Measurements from ENCODE around the gene PTGES2. TPM values are rescaled to one million over a fixed set of nuclear protein-coding genes. Genes with fewer than 3 reads are reported as not detected.

PTGES2 gene
- total RNA-seq, 2 experiments from 2014 or later = 47.6 to 48.4 TPM

DNA sequence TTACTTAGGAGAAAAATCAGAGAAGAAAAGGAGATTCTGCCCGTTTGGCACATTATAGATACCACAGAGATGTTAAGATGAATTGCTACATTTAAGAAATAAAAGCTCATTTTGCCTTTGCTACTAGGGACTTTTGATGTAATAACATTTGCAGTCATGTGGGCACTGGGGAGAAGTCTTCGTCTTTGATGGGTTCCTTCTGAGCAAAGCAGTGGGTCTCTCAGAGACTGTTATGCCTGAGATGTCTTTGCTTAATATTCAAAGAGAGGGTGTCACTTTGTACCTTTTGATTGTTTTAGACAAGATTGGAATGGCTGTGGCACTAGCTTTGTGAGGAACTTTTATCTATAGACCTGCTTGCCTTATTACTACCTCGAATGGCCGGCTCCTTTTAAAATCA is 34.5 kb downstream of the PTGES2 start:
- H3K36me3 Mint-ChIP-seq (ENCODE audit: low read depth) = peaks cover 2% of the 10 kb centered on the region
- CTCF ChIA-PET = interaction anchor here (0.6 to 4.6 kb wide), 11 partner anchors 10 to 150 kb away, joined by 3 to 22 read pairs (median 4); no protein-coding TSS in a partner anchor
- no peak for DNase-seq
- H3K27ac Mint-ChIP-seq = peak overlapping the region; percentile 95
- intact Hi-C loops (cut with micrococcal nuclease) = loop anchor here (5.0 kb wide), 1 partner anchor 136 kb away; no protein-coding TSS in a partner anchor
- H3K4me3 Mint-ChIP-seq = no peak overlapping the region
- H3K27me3 Mint-ChIP-seq (ENCODE audit: low read depth) = no peaks in the 10 kb centered on the region
- peaks cover 81% of the 10 kb centered on the region for H3K4me1 Mint-ChIP-seq (ENCODE audit: low read depth)
- no peaks in the 10 kb centered on the region for H3K9me3 Mint-ChIP-seq

DNA sequence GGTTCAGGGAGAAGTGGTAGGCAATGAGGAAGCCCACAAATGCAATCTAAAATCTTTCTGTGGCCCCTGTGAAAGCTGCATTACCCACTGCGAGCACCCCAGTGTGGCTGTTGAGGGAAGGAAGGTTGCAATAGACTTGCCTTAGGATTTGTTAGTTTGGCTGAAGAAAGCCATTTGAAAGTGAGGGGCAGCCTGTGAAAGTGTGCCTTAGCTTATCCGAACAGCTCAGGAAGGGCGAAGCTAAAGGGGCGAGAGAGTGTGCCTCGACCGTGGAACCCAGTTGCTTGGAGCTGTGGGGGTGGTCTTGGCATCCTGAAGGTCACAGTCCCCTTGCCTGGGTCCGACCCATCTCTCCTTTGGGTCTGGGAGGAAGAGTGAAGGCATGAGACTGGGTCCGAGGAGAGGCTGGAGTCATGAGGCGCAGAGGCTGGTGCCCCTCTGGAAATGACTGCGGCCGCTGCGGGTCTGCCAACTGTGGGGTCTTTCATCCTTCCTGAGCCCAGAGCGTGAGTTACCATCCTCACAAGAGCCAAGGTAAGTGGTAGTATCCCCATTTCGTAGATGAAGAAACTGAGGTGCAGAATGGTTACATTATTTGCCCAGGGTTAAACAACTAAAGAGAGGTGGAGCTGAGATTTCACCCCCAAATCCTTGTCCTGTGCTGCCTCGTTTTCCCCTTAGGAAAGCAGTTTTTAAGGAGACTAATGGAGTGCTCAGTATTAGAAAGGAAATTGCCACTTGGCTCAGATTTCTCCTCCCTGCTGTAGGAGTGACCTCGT is 35.1 kb downstream of the PTGES2 start:
- H3K27ac Mint-ChIP-seq = peak overlapping the region; percentile 95
- H3K36me3 Mint-ChIP-seq (ENCODE audit: low read depth) = peaks cover 5% of the 10 kb centered on the region
- H3K27me3 Mint-ChIP-seq (ENCODE audit: low read depth) = no peaks in the 10 kb centered on the region
- H3K9me3 Mint-ChIP-seq = no peaks in the 10 kb centered on the region
- intact Hi-C loops (cut with micrococcal nuclease) = loop anchor here (5.0 kb wide), 1 partner anchor 135 kb away; no protein-coding TSS in a partner anchor
- H3K4me1 Mint-ChIP-seq (ENCODE audit: low read depth) = peaks cover 82% of the 10 kb centered on the region
- CTCF ChIA-PET = interaction anchor here (0.6 to 4.6 kb wide), 12 partner anchors 9 to 150 kb away, joined by 3 to 22 read pairs (median 4); no protein-coding TSS in a partner anchor
- H3K4me3 Mint-ChIP-seq = no peak overlapping the region
- no peak for DNase-seq

DNA sequence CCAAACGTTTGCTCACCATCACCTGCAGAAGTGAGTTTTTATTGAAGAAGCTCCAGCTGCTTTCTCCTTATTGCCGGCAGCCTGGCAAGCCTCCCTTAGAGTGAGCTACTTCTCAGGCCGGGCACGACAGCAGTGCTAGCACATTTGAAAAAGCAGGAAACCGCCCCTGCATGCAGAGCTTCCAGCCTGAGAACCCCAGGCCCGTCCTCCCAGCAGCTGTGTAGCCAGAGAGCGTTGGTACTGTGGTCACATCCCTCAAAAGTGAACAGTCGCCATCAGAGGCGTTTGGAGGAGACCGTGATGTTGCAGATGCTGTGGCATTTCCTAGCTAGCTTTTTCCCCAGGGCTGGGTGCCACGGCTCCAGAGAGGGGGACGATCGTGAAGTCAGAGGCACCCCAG is 36.0 kb downstream of the PTGES2 start:
- intact Hi-C loops (cut with micrococcal nuclease) = loop anchor here (5.0 kb wide), 1 partner anchor 134 kb away; no protein-coding TSS in a partner anchor
- peak overlapping the region; percentile 7 for H3K27ac Mint-ChIP-seq
- H3K27me3 Mint-ChIP-seq (ENCODE audit: low read depth) = no peaks in the 10 kb centered on the region
- H3K4me1 Mint-ChIP-seq (ENCODE audit: low read depth) = peaks cover 76% of the 10 kb centered on the region
- no peak for DNase-seq
- peaks cover 6% of the 10 kb centered on the region for H3K36me3 Mint-ChIP-seq (ENCODE audit: low read depth)
- CTCF ChIA-PET = interaction anchor here (0.7 to 4.6 kb wide), 6 partner anchors 8 to 57 kb away, joined by 3 to 22 read pairs (median 4); no protein-coding TSS in a partner anchor
- H3K4me3 Mint-ChIP-seq = peak overlapping the region; percentile 40
- no peaks in the 10 kb centered on the region for H3K9me3 Mint-ChIP-seq

DNA sequence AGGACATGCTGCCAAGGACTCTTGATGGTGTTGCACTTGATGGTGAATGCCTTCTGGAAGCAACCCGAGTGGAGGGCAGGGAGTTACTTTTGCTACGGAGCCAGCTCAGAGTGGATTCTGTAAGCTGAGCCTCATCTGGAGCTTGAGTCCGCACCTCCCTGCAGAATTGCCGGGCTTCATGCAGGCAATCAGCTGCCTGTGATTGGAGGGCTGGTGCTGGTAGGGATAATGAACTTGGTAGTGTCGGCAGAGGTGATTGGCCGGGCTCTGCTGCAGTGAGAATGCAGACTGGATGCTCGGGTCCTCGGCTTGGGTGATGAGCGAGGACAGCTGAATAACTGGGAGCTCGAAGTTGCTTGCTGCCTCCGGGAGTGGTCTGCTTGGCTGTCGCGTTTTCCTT is 36.4 kb downstream of the PTGES2 start:
- H3K27me3 Mint-ChIP-seq (ENCODE audit: low read depth) = no peaks in the 10 kb centered on the region
- intact Hi-C loops (cut with micrococcal nuclease) = loop anchor here (5.0 kb wide), 1 partner anchor 134 kb away; no protein-coding TSS in a partner anchor
- CTCF ChIA-PET = interaction anchor here (0.7 to 4.6 kb wide), 4 partner anchors 8 to 34 kb away, joined by 3 to 22 read pairs (median 6); no protein-coding TSS in a partner anchor
- H3K4me3 Mint-ChIP-seq = no peak overlapping the region
- DNase-seq = no peak
- no peaks in the 10 kb centered on the region for H3K9me3 Mint-ChIP-seq
- peaks cover 74% of the 10 kb centered on the region for H3K4me1 Mint-ChIP-seq (ENCODE audit: low read depth)
- H3K27ac Mint-ChIP-seq = no peak overlapping the region
- H3K36me3 Mint-ChIP-seq (ENCODE audit: low read depth) = peaks cover 6% of the 10 kb centered on the region

DNA sequence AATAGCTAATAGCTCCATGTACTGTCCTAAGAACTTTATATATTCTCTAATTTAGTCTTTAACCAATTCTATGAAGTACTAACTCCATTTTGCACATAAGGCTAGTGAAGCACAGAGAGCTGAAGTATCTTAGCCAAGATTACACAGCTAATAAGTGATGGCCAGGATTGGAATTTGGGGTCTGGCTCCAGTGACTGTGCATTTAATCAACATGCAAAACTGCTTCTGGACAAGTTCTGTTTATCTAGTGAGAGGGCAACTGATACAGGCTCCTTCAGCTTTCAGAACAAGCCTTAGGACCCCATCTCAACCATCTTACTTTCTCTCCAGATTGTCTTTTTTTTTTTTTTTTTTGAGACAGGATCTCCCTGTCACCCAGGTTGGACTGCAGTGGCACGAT is 38.2 kb downstream of the PTGES2 start:
- Mint-ChIP-seq H3K4me3 (no peak overlapping the region), H3K9me3 (no peaks in the 10 kb centered on the region), H3K4me1 (ENCODE audit: low read depth) (peaks cover 61% of the 10 kb centered on the region), H3K27me3 (ENCODE audit: low read depth) (no peaks in the 10 kb centered on the region), H3K27ac (no peak overlapping the region), H3K36me3 (ENCODE audit: low read depth) (peaks cover 9% of the 10 kb centered on the region)
- CTCF ChIA-PET = interaction anchor here (0.9 to 1.9 kb wide), 3 partner anchors 24 to 29 kb away, joined by 3 to 4 read pairs (median 3); no protein-coding TSS in a partner anchor
- no peak for DNase-seq
- intact Hi-C loops (cut with micrococcal nuclease) = no loop called here

DNA sequence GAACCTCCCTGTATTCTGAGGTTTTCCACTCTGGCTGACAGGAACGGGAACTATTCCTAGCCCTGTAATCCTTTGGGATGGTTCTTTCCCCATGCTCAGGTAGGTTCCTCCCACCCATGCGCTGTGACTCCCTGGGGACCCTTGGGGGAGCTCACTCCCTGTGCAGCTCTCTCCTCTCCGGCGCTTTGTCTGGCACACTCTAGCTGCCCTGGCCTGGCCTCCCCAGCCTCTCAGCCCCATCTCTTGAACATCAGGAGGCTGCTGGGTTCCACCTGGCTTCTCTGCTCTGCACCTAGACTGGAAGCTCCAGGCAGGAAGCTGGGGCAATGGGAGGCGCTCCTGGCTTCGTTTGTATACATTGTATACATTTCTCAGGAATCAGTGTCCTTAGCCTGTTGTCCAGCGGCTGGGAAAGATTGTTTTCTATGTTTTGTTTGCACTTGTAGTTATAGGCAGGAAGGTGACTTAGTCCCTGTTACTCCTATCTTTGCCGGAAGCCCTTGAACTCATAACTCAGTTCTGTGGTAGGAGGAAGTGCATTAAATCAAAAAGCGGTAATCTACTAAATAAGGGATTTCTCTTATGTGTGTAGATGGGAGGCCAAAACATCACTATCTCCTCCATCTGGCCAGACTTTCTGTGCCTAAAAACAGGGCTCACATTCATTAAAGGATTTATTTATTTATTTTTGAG is 39.1 kb downstream of the PTGES2 start:
- Mint-ChIP-seq H3K4me1 (ENCODE audit: low read depth) (peaks cover 56% of the 10 kb centered on the region), H3K9me3 (no peaks in the 10 kb centered on the region), H3K36me3 (ENCODE audit: low read depth) (peaks cover 10% of the 10 kb centered on the region), H3K27ac (peak overlapping the region; percentile 65), H3K27me3 (ENCODE audit: low read depth) (no peaks in the 10 kb centered on the region), H3K4me3 (no peak overlapping the region)
- intact Hi-C loops (cut with micrococcal nuclease) = no loop called here
- DNase-seq = no peak
- CTCF ChIA-PET = interaction anchor here (1.2 to 1.9 kb wide), 2 partner anchors 29 to 30 kb away, joined by 3 to 4 read pairs; no protein-coding TSS in a partner anchor

DNA sequence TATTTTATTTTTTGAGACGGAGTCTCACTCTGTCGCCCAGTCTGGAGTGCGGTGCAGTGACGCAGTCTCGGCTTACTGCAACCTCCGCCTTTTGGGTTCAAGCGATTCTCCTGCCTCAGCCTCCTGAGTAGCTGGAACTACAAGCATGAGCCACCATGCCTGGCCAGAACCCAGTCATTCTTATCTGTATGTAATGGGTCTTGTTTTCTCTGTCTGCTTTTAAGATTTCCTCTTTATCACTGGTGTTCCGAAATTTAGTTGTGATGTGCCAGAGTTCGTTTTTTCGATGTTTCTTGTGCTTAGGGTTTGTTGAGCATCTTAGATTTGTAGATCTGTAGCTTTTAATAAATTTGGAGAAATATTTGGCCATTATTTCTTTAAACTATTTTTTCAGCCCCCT is 40.3 kb downstream of the PTGES2 start:
- Mint-ChIP-seq H3K9me3 (no peaks in the 10 kb centered on the region), H3K27me3 (ENCODE audit: low read depth) (no peaks in the 10 kb centered on the region), H3K4me3 (no peak overlapping the region), H3K4me1 (ENCODE audit: low read depth) (peaks cover 46% of the 10 kb centered on the region), H3K27ac (peak overlapping the region; percentile 65), H3K36me3 (ENCODE audit: low read depth) (peaks cover 10% of the 10 kb centered on the region)
- CTCF ChIA-PET = interaction anchor here (0.7 kb wide), 1 partner anchor 30 kb away, joined by 3 read pairs; no protein-coding TSS in a partner anchor
- no peak for DNase-seq
- intact Hi-C loops (cut with micrococcal nuclease) = no loop called here

DNA sequence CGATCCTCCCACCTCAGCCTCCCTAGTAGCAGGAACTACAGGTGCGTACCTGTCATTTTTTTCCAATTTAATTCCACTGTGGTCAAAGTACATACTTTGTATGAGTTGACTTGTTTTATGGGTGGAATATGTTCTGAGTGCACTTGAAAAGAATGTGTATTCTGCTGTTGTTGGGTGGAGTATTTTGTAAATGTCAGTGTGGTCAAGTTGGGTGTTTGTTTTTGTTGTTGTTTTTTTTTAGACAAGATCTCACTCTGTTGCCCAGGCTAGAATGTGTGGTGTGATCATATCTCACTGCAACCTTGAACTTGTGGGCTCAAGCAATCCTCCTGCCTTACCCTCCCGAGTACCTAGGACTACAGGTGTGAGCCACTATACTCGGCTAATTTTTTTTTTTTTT is 41.6 kb downstream of the PTGES2 start:
- peaks cover 44% of the 10 kb centered on the region for H3K4me1 Mint-ChIP-seq (ENCODE audit: low read depth)
- no peaks in the 10 kb centered on the region for H3K9me3 Mint-ChIP-seq
- CTCF ChIA-PET = no interaction called here
- H3K36me3 Mint-ChIP-seq (ENCODE audit: low read depth) = peaks cover 10% of the 10 kb centered on the region
- H3K27ac Mint-ChIP-seq = no peak overlapping the region
- intact Hi-C loops (cut with micrococcal nuclease) = no loop called here
- H3K27me3 Mint-ChIP-seq (ENCODE audit: low read depth) = no peaks in the 10 kb centered on the region
- no peak overlapping the region for H3K4me3 Mint-ChIP-seq
- DNase-seq = no peak

DNA sequence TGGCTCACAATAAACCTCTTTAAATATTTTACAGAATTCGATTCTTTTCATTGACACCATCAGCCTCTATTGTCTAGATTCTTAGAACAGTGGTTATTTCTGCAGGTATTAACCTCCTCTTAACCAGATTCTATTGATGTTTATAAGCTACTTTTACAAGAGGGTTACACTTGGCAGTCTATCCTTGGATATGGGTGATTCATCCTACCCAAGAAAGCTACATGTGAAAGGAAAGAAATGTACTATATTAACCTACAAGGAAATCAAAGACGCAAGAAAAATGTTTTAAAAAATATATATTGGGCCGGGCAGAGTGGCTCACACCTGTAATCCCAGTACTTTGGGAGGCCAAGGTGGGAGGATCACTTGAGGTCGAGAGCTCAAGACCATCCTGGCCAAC is 42.8 kb downstream of the PTGES2 start:
- no peaks in the 10 kb centered on the region for H3K9me3 Mint-ChIP-seq
- H3K4me3 Mint-ChIP-seq = no peak overlapping the region
- intact Hi-C loops (cut with micrococcal nuclease) = loop anchor here (5.0 kb wide), 1 partner anchor 42 kb away; no protein-coding TSS in a partner anchor
- no peak overlapping the region for H3K27ac Mint-ChIP-seq
- no peak for DNase-seq
- no peaks in the 10 kb centered on the region for H3K27me3 Mint-ChIP-seq (ENCODE audit: low read depth)
- H3K36me3 Mint-ChIP-seq (ENCODE audit: low read depth) = peaks cover 8% of the 10 kb centered on the region
- CTCF ChIA-PET = interaction anchor here (0.7 to 1.7 kb wide), 9 partner anchors 10 to 141 kb away, joined by 3 to 5 read pairs (median 3); partner anchors contain the start of genes NAIF1 and SLC25A25
- H3K4me1 Mint-ChIP-seq (ENCODE audit: low read depth) = peaks cover 40% of the 10 kb centered on the region

DNA sequence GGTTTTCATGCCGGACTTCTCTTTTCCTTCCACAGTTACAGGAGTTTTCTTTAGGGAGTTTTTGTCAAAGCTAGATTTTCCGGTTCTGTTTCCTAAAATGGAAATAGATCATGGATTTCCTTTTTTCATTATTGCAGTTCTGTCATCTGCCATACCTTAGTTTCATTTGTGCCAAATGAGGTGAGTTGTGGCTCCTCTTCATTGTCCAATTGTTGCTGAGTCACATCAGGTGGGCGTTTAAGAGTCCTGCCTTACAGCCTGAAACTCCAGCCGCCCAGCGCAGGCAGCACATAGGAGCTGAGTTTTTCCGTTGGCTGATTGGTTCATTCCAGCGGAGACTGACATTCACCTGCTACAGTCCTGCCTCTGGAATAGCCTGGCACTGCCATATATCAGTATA is 45.4 kb downstream of the PTGES2 start:
- Mint-ChIP-seq H3K36me3 (ENCODE audit: low read depth) (peaks cover 4% of the 10 kb centered on the region), H3K9me3 (no peaks in the 10 kb centered on the region), H3K27me3 (ENCODE audit: low read depth) (no peaks in the 10 kb centered on the region), H3K4me1 (ENCODE audit: low read depth) (peaks cover 40% of the 10 kb centered on the region), H3K27ac (peak overlapping the region; percentile 7), H3K4me3 (no peak overlapping the region)
- intact Hi-C loops (cut with micrococcal nuclease) = loop anchor here (5.0 kb wide), 1 partner anchor 40 kb away; no protein-coding TSS in a partner anchor
- DNase-seq = no peak
- CTCF ChIA-PET = no interaction called here

DNA sequence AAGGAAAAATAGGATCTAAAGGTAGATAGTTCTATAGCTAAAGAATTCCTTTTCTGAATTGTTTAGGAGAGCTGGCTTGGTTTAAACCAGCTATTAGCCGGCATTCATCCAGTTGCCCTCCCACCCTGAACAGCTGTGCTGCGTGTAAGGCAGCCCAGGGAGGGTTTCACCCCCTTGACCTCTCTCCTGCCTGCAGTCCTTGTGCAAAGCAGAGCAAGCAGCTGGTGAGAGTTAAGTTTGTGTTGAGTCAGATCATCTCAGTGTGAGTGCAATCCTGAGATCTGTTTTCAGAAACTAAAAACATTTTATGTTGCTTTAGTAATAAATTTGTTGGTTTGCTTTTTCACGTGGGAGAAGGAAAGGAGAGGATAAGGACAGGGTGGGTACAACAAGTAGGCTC is 46.5 kb downstream of the PTGES2 start:
- Mint-ChIP-seq H3K4me1 (ENCODE audit: low read depth) (peaks cover 49% of the 10 kb centered on the region), H3K27me3 (ENCODE audit: low read depth) (no peaks in the 10 kb centered on the region), H3K9me3 (no peaks in the 10 kb centered on the region), H3K27ac (no peak overlapping the region), H3K4me3 (no peak overlapping the region), H3K36me3 (ENCODE audit: low read depth) (peaks cover 8% of the 10 kb centered on the region)
- intact Hi-C loops (cut with micrococcal nuclease) = loop anchor here (5.0 kb wide), 1 partner anchor 39 kb away; no protein-coding TSS in a partner anchor
- DNase-seq = no peak
- CTCF ChIA-PET = interaction anchor here (0.8 to 1.2 kb wide), 2 partner anchors 11 to 37 kb away, joined by 3 to 5 read pairs; no protein-coding TSS in a partner anchor

DNA sequence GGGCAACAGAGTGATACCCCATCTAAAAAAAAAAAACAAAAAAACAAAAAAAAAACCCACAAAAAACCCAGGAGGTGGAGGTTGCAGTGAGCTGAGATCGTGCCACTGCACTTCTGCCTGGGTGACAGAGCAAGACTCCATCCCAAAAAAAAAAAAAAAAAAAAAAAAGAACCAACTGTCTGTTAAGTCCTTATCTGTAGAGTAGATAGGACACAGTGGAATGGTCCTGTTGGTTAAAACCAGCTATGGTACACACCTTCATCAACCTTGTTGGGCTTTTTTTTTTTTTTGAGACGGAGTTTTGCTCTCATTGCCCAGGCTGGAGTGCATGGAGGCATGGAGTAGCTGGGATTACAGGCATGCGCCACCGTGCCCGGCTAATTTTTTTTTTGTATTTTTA is 47.3 kb downstream of the PTGES2 start:
- Mint-ChIP-seq H3K36me3 (ENCODE audit: low read depth) (peaks cover 5% of the 10 kb centered on the region), H3K9me3 (no peaks in the 10 kb centered on the region), H3K27me3 (ENCODE audit: low read depth) (no peaks in the 10 kb centered on the region), H3K4me1 (ENCODE audit: low read depth) (peaks cover 50% of the 10 kb centered on the region), H3K27ac (no peak overlapping the region), H3K4me3 (no peak overlapping the region)
- no peak for DNase-seq
- CTCF ChIA-PET = interaction anchor here (0.6 kb wide), 1 partner anchor 102 kb away, joined by 3 read pairs; no protein-coding TSS in a partner anchor
- intact Hi-C loops (cut with micrococcal nuclease) = loop anchor here (5.0 kb wide), 1 partner anchor 38 kb away; no protein-coding TSS in a partner anchor
